Body of pancreas (tissue), 4 donors: ENCODE results near the gene SELENOH. TPM values are rescaled to one million over a fixed set of nuclear protein-coding genes. Genes with fewer than 3 reads are reported as not detected.
A peak's percentile ranks its signal among the peaks of the same experiment; 100 is the strongest.
"Not testable (repeated sequence)": the region's sequence is repeated elsewhere in the genome, so short reads cannot be mapped to it uniquely, and the experiment has no call there.

Experiments used
- ATAC-seq: fragments of 150-250 bp; one replicate; pipeline ENCODE4 v1.9.1; 2016
- DNase-seq, 4 donors: peaks; one replicate each; pipeline ENCODE4 v3.0.0-alpha.2; 2019
- H3K27ac ChIP-seq, 4 donors: fragments of 200-600 bp; sonication (generic); 1 replicate in 3 of 4; 2 replicates in 1 of 4; pipeline versions ENCODE4 v1.5.1 to v1.6.1; 2016 to 2019; ENCODE audit warnings: mild to moderate bottlenecking in 1 of 4, mixed read lengths in 1 of 4, moderate library complexity in 1 of 4
- H3K27me3 ChIP-seq, 2 donors: fragments of 200-600 bp; sonication (generic); one replicate each; pipeline ENCODE4 v1.6.0; 2016; ENCODE audit warnings: mild to moderate bottlenecking in 1 of 2
- H3K36me3 ChIP-seq, 2 donors: fragments of 200-600 bp; sonication (generic); replicated peaks in 1 of 2; 2 replicates each; pipeline ENCODE4 v1.5.1; 2016; ENCODE audit warnings: low read depth in 2 of 2; ENCODE audit not compliant: insufficient read depth in 1 of 2
- H3K4me1 ChIP-seq: fragments of 200-600 bp; sonication (generic); one replicate; pipeline ENCODE4 v1.6.0; 2016
- H3K4me3 ChIP-seq, 2 donors: fragments of 200-600 bp; sonication (generic); 1 replicate in 1 of 2; 2 replicates in 1 of 2; pipeline ENCODE4 v1.5.1; 2016 to 2019
- H3K9me3 ChIP-seq, 3 donors: fragments of 200-600 bp; sonication (generic); 1 replicate in 2 of 3; 2 replicates in 1 of 3; pipeline ENCODE4 v1.5.1; 2016
- CTCF ChIP-seq, 7 experiments: fragments of 450-650 bp in 4 of 7; fragments of 200-600 bp in 3 of 7; sonication (generic) in 3 of 7; IDR thresholded peaks; one replicate each; pipeline ENCODE4 v1.5.1; 2016 to 2019; ENCODE audit warnings: antibody characterized with exemption in 7 of 7
- POLR2A ChIP-seq, 3 donors: fragments of 450-650 bp; IDR thresholded peaks; one replicate each; pipeline ENCODE4 v1.6.1; 2016; ENCODE audit warnings: antibody characterized with exemption in 3 of 3, mild to moderate bottlenecking in 2 of 3
- WGBS, 2 donors: methylation state at CpG; one replicate each; pipeline ENCODE4 v1.1.5; 2017; 5-methylcytosine and 5-hydroxymethylcytosine counted together
- intact Hi-C: fragments of 100-400 bp; cut with DNase I; formaldehyde crosslinking; loops from one replicate; pipeline ENCODE4 v1.15.1; 2023
- total RNA-seq, 2 donors: library from RNA; depleted of rRNA; stranded (reverse); fragments of >200 nt; gene quantifications; one replicate each; pipeline ENCODE4 v1.1.0, GENCODE V29; 2016

The SELENOH gene
- total RNA-seq, 2 donors from 2014 or later = 86.1 to 157 TPM

GRCh38 chr11:57703341-57703740 lies 38.0 kb upstream of the SELENOH start:
- WGBS, 2 donors = 90 to 96% methylated on average over 4 of the region's 4 CpGs
- H3K27ac ChIP-seq = no peak overlapping the region
- H3K27me3 ChIP-seq = no peaks in the 10 kb centered on the region
- H3K36me3 ChIP-seq = peaks cover 0 to 36% of the 10 kb centered on the region in 2 donors
- H3K4me3 ChIP-seq = no peak overlapping the region
- ATAC-seq (no peak), DNase-seq (no peak)
- intact Hi-C loops = no loop called here
- no peaks in the 10 kb centered on the region for H3K4me1 ChIP-seq
- TF ChIP-seq POLR2A (IDR thresholded peaks at IDR 0.05) (no peak), CTCF (IDR thresholded peaks at IDR 0.05) (no peak)
- H3K9me3 ChIP-seq = no peaks in the 10 kb centered on the region

- no peaks in the 10 kb centered on the region for H3K27me3 ChIP-seq
- no peak overlapping the region for H3K4me3 ChIP-seq
- H3K36me3 ChIP-seq = peaks cover 0 to 21% of the 10 kb centered on the region in 2 donors
- intact Hi-C loops = no loop called here
- H3K27ac ChIP-seq = no peak overlapping the region
- DNase-seq (no peak), ATAC-seq (no peak)
- peaks cover 3% of the 10 kb centered on the region for H3K4me1 ChIP-seq
- TF ChIP-seq POLR2A (IDR thresholded peaks at IDR 0.05) (no peak), CTCF (IDR thresholded peaks at IDR 0.05) (no peak)
- H3K9me3 ChIP-seq = no peaks in the 10 kb centered on the region
- 86 to 91% methylated on average over 6 of the region's 6 CpGs for WGBS, 2 donors
These were observed 36.4 kb upstream of the SELENOH start for GRCh38 chr11:57704932-57705331.

GRCh38 chr11:57705432-57705831 lies 35.9 kb upstream of the SELENOH start:
- 85 to 89% methylated on average over 8 of the region's 8 CpGs for WGBS, 2 donors
- DNase-seq, ATAC-seq, H3K4me1 ChIP-seq, H3K4me3 ChIP-seq, H3K27me3 ChIP-seq, H3K27ac ChIP-seq, H3K9me3 ChIP-seq, intact Hi-C loops: not testable (repeated sequence)
- peaks cover 0 to 18% of the 10 kb centered on the region in 2 donors for H3K36me3 ChIP-seq

GRCh38 chr11:57709802-57710367 lies 31.4 kb upstream of the SELENOH start:
- H3K36me3 ChIP-seq = peaks cover 0 to 2% of the 10 kb centered on the region in 2 donors
- H3K9me3 ChIP-seq = no peaks in the 10 kb centered on the region
- H3K27ac ChIP-seq = no peak overlapping the region
- DNase-seq = no peak
- H3K4me3 ChIP-seq = no peak overlapping the region
- H3K4me1 ChIP-seq = peaks cover 37% of the 10 kb centered on the region
- no peak for ATAC-seq
- TF ChIP-seq POLR2A (IDR thresholded peaks at IDR 0.05) (no peak), CTCF (IDR thresholded peaks at IDR 0.05) (no peak)
- intact Hi-C loops = loop anchor here (10.0 kb wide), 1 partner anchor 45 kb away; the partner anchor contains the start of gene ZDHHC5
- no peaks in the 10 kb centered on the region for H3K27me3 ChIP-seq
- whole genome bisulfite sequencing, 2 donors = 89 to 97% methylated on average over 5 of the region's 5 CpGs

GRCh38 chr11:57711414-57712255 lies 29.7 kb upstream of the SELENOH start, which contains the start of gene MED19:
Gene MED19, minus strand, starts transcription at chr11:57712215. Its CDS starts 36 bp downstream, at chr11:57712179.
- ATAC-seq (peak; percentile 80), DNase-seq (peak; percentile 90 to 96 (median 93))
- Histone ChIP-seq H3K36me3 (no peaks in the 10 kb centered on the region), H3K27ac (peak within 1 kb of the TSS; percentile 88 to 96 (median 94)), H3K9me3 (no peaks in the 10 kb centered on the region), H3K4me1 (peaks cover 40% of the 10 kb centered on the region), H3K27me3 (no peaks in the 10 kb centered on the region), H3K4me3 (peak within 1 kb of the TSS; percentile 89 to 96)
- 2% methylated on average over 13 to 51 of the region's 51 CpGs for WGBS, 2 donors
- TF ChIP-seq CTCF (IDR thresholded peaks at IDR 0.05) (no peak), POLR2A (IDR thresholded peaks at IDR 0.05) (peak; percentile 34 to 76 (median 69))
- intact Hi-C loops = loop anchor here (10.0 kb wide), 1 partner anchor 47 kb away; the partner anchor contains the start of gene ZDHHC5
